Upper lobe of right lung (tissue), 1 donor: Measurements from ENCODE around the gene PLCH2. TPM values are rescaled to one million over a fixed set of nuclear protein-coding genes. Genes with fewer than 3 reads are reported as not detected.

ENCODE experiments used
- ATAC-seq: fragments of 200-7000 bp; cut with Tn5 transposase; one replicate; pipeline ENCODE4 v1.9.1; 2020; ENCODE audit warnings: mild to moderate bottlenecking, moderate library complexity
- DNase-seq: peaks from one replicate; pipeline ENCODE4 v3.0.0-alpha.2; 2020
- H3K27ac ChIP-seq: fragments of 200-600 bp; one replicate; pipeline ENCODE4 v1.8.0; 2022
- H3K27me3 ChIP-seq: fragments of 200-600 bp; one replicate; pipeline ENCODE4 v1.8.0; 2022; ENCODE audit warnings: mild to moderate bottlenecking
- H3K36me3 ChIP-seq: fragments of 200-600 bp; one replicate; pipeline ENCODE4 v1.8.0; 2022
- H3K4me1 ChIP-seq: fragments of 200-600 bp; one replicate; pipeline ENCODE4 v1.8.0; 2022
- H3K4me3 ChIP-seq: fragments of 200-600 bp; one replicate; pipeline ENCODE4 v1.8.0; 2022; ENCODE audit warnings: mild to moderate bottlenecking
- H3K9me3 ChIP-seq: fragments of 200-600 bp; one replicate; pipeline ENCODE4 v1.8.0; 2022
- CTCF ChIP-seq: fragments of 200-600 bp; IDR thresholded peaks from one replicate; pipeline ENCODE4 v1.8.0; 2022; ENCODE audit warnings: antibody characterized with exemption
- intact Hi-C: fragments of 100-400 bp; cut with DNase I; formaldehyde crosslinking; loops from one replicate; pipeline ENCODE4 v1.11.0; 2022
- total RNA-seq: library from RNA; stranded (reverse); fragmentation: NEBNext Ultra II Directional; extraction: Animal tissue kit (Norgen Biotek cat#: 25700); gene quantifications from one replicate; pipeline ENCODE4 v1.2.1, GENCODE V29; 2021
- donor health status: DM: no; HTN: yes; CAD: no; lungs with severe emphysema.

Gene PLCH2
- total RNA-seq, 1 donor from 2014 or later: 2.4 TPM

- Histone ChIP-seq H3K4me3 (no peak overlapping the region), H3K4me1 (peaks cover 4% of the 10 kb centered on the region), H3K36me3 (no peaks in the 10 kb centered on the region), H3K9me3 (no peaks in the 10 kb centered on the region), H3K27ac (no peak overlapping the region), H3K27me3 (peaks cover 11% of the 10 kb centered on the region)
- DNase-seq: no peak
- intact Hi-C loops: no loop called here
- ATAC-seq: no peak
- peak; percentile 16 for TF ChIP-seq CTCF
These were observed 63.3 kb downstream of the PLCH2 start for GRCh38 chr1:2539312-2539907.

GRCh38 chr1:2540816-2541492 is 64.9 kb downstream of the PLCH2 start:
- intact Hi-C loops: loop anchor here (10.0 kb wide), 1 partner anchor 126 kb away; the partner anchor contains the start of gene PEX10
- Histone ChIP-seq H3K4me1 (peaks cover 18% of the 10 kb centered on the region), H3K27me3 (peaks cover 11% of the 10 kb centered on the region), H3K9me3 (no peaks in the 10 kb centered on the region), H3K4me3 (no peak overlapping the region), H3K36me3 (no peaks in the 10 kb centered on the region), H3K27ac (no peak overlapping the region)
- ATAC-seq (no peak), DNase-seq (no peak)
- TF ChIP-seq CTCF: no peak

- H3K4me1 ChIP-seq: peaks cover 18% of the 10 kb centered on the region
- peaks cover 11% of the 10 kb centered on the region for H3K27me3 ChIP-seq
- H3K36me3 ChIP-seq: no peaks in the 10 kb centered on the region
- ATAC-seq (no peak), DNase-seq (no peak)
- intact Hi-C loops: loop anchor here (10.0 kb wide), 1 partner anchor 127 kb away; the partner anchor contains the start of gene PEX10
- no peak overlapping the region for H3K4me3 ChIP-seq
- H3K9me3 ChIP-seq: no peaks in the 10 kb centered on the region
- no peak overlapping the region for H3K27ac ChIP-seq
- no peak for TF ChIP-seq CTCF
These were observed 65.6 kb downstream of the PLCH2 start for GRCh38 chr1:2541619-2542245.

- H3K9me3 ChIP-seq: no peaks in the 10 kb centered on the region
- no peak overlapping the region for H3K4me3 ChIP-seq
- no peak overlapping the region for H3K27ac ChIP-seq
- H3K36me3 ChIP-seq: no peaks in the 10 kb centered on the region
- DNase-seq: no peak
- intact Hi-C loops: loop anchor here (10.0 kb wide), 1 partner anchor 128 kb away; the partner anchor contains the start of gene PEX10
- ATAC-seq: no peak
- peaks cover 11% of the 10 kb centered on the region for H3K27me3 ChIP-seq
- peaks cover 21% of the 10 kb centered on the region for H3K4me1 ChIP-seq
- no peak for TF ChIP-seq CTCF
These were observed 66.3 kb downstream of the PLCH2 start for GRCh38 chr1:2542246-2542915.

GRCh38 chr1:2543543-2544092 is 67.5 kb downstream of the PLCH2 start:
- no peak overlapping the region for H3K4me3 ChIP-seq
- no peak for DNase-seq
- H3K4me1 ChIP-seq: peaks cover 31% of the 10 kb centered on the region
- H3K9me3 ChIP-seq: no peaks in the 10 kb centered on the region
- ATAC-seq: no peak
- peaks cover 11% of the 10 kb centered on the region for H3K27me3 ChIP-seq
- intact Hi-C loops: loop anchor here (10.0 kb wide), 1 partner anchor 129 kb away; the partner anchor contains the start of gene PEX10
- no peak overlapping the region for H3K27ac ChIP-seq
- TF ChIP-seq CTCF: no peak
- no peaks in the 10 kb centered on the region for H3K36me3 ChIP-seq
